Dedifferentiated amniotic fluid mesenchymal stem cell (primary cell): ENCODE data around the gene MMP25.
"Not testable (repeated sequence)": the region's sequence is repeated elsewhere in the genome, so short reads cannot be mapped to it uniquely, and the experiment has no call there.

Experiments
- DNase-seq: peaks from one replicate; pipeline ENCODE4 v3.0.0-alpha.2; 2016; ENCODE audit errors: extremely low spot score

The MMP25 gene

GRCh38 chr16:3073448-3073847 lies 27.1 kb downstream of the MMP25 start:
- no peak for DNase-seq

GRCh38 chr16:3074860-3075522 lies 28.6 kb downstream of the MMP25 start:
- DNase-seq: no peak

- DNase-seq: no peak
Measured at GRCh38 chr16:3075523-3075915, 29.2 kb downstream of the MMP25 start.

GRCh38 chr16:3075946-3076345 lies 29.6 kb downstream of the MMP25 start:
- not testable (repeated sequence) for DNase-seq

- DNase-seq: no peak
Measured at GRCh38 chr16:3076577-3076976, 30.2 kb downstream of the MMP25 start.

- no peak for DNase-seq
Measured at GRCh38 chr16:3080024-3080423, 33.7 kb downstream of the MMP25 start.

- not testable (repeated sequence) for DNase-seq
Measured at GRCh38 chr16:3081957-3082356, 35.6 kb downstream of the MMP25 start.

- DNase-seq: not testable (repeated sequence)
Measured at GRCh38 chr16:3083408-3083807, 37.0 kb downstream of the MMP25 start.

- no peak for DNase-seq
Measured at GRCh38 chr16:3084491-3084890, 38.1 kb downstream of the MMP25 start.

- DNase-seq: no peak
Measured at GRCh38 chr16:3084969-3085670, 38.8 kb downstream of the MMP25 start.

GRCh38 chr16:3085868-3086595 lies 39.7 kb downstream of the MMP25 start:
- no peak for DNase-seq

GRCh38 chr16:3086596-3087242 lies 40.4 kb downstream of the MMP25 start:
- DNase-seq: no peak

GRCh38 chr16:3087243-3088235 lies 41.2 kb downstream of the MMP25 start:
- no peak for DNase-seq

- no peak for DNase-seq
Measured at GRCh38 chr16:3088450-3088849, 42.1 kb downstream of the MMP25 start.

- DNase-seq: no peak
Measured at GRCh38 chr16:3088925-3089716, 42.8 kb downstream of the MMP25 start.

GRCh38 chr16:3089717-3090592 lies 43.6 kb downstream of the MMP25 start:
- DNase-seq: no peak

GRCh38 chr16:3091551-3091950 lies 45.2 kb downstream of the MMP25 start:
- no peak for DNase-seq

- no peak for DNase-seq
Measured at GRCh38 chr16:3092501-3092941, 46.2 kb downstream of the MMP25 start.
